Common myeloid progenitor, CD34-positive (primary cell): ENCODE measurements around the gene SLC35C1.

Experiments
- CTCF ChIA-PET: fragments of 350-600 bp; sonication (Branson Sonifier 250); formaldehyde crosslinking; loops from one replicate; lab custom pipeline; 2021; ENCODE audit warnings: antibody characterized with exemption; lab: Charles Lee
- POLR2A ChIA-PET: fragments of 350-600 bp; sonication (Branson Sonifier 250); formaldehyde crosslinking; loops from one replicate; lab custom pipeline; 2021; ENCODE audit warnings: antibody characterized with exemption; lab: Charles Lee
- DNase-seq, 3 donors: peaks; one replicate each; pipeline versions ENCODE4 v3.0.0 to v3.0.0-alpha.2; 2013
- H3K27ac ChIP-seq, 2 experiments: 1 replicate in 1 of 2; 2 replicates in 1 of 2; pipeline ENCODE4 v1.7.0; 2013; ENCODE audit warnings: inconsistent platforms in 2 of 2, low read length in 2 of 2, mild to moderate bottlenecking in 2 of 2, low read depth in 1 of 2, moderate library complexity in 1 of 2; ENCODE audit not compliant: severe bottlenecking in 2 of 2, insufficient read depth in 1 of 2, poor library complexity in 1 of 2
- H3K27me3 ChIP-seq, 5 experiments: replicated peaks in 2 of 5; 1 replicate in 3 of 5; 2 replicates in 2 of 5; pipeline versions ENCODE4 v1.6.1 to v1.7.0; 2013; ENCODE audit warnings: low read length in 4 of 5, mild to moderate bottlenecking in 2 of 5, moderate library complexity in 2 of 5, inconsistent platforms in 1 of 5; ENCODE audit not compliant: insufficient read depth in 5 of 5, control insufficient read depth in 4 of 5
- H3K36me3 ChIP-seq, 4 experiments: 1 replicate in 2 of 4; 2 replicates in 2 of 4; pipeline versions ENCODE4 v1.6.1 to v1.7.0; 2013; ENCODE audit warnings: low read length in 3 of 4, control low read depth in 1 of 4, mild to moderate bottlenecking in 1 of 4; ENCODE audit not compliant: control insufficient read depth in 4 of 4, insufficient read depth in 4 of 4
- H3K4me1 ChIP-seq, 4 experiments: 1 replicate in 3 of 4; 2 replicates in 1 of 4; pipeline versions ENCODE4 v1.6.1 to v1.7.1; 2013; ENCODE audit warnings: low read length in 3 of 4, mild to moderate bottlenecking in 3 of 4, control low read depth in 1 of 4, inconsistent platforms in 1 of 4, moderate library complexity in 1 of 4; ENCODE audit not compliant: control insufficient read depth in 4 of 4, insufficient read depth in 4 of 4; ENCODE audit errors: control extremely low read depth in 1 of 4
- H3K4me3 ChIP-seq, 7 experiments: 1 replicate in 4 of 7; 2 replicates in 3 of 7; pipeline versions ENCODE4 v1.5.1 to v1.7.0; 2013; ENCODE audit warnings: mild to moderate bottlenecking in 7 of 7, low read length in 6 of 7, moderate library complexity in 6 of 7, inconsistent platforms in 2 of 7, low read depth in 2 of 7, control low read depth in 1 of 7; ENCODE audit not compliant: insufficient read depth in 4 of 7, control insufficient read depth in 1 of 7; ENCODE audit errors: extremely low read depth in 1 of 7
- H3K9me3 ChIP-seq, 5 experiments: 1 replicate in 4 of 5; 2 replicates in 1 of 5; pipeline versions ENCODE4 v1.6.1 to v1.7.1; 2013; ENCODE audit warnings: low read length in 4 of 5, mild to moderate bottlenecking in 2 of 5, inconsistent platforms in 1 of 5, low read depth in 1 of 5, moderate library complexity in 1 of 5; ENCODE audit not compliant: control insufficient read depth in 4 of 5, insufficient read depth in 2 of 5; ENCODE audit errors: control extremely low read depth in 1 of 5
- WGBS: methylation state at CpG from one replicate; pipeline ENCODE4 v1.1.5; 2013; ENCODE audit not compliant: insufficient coverage; 5-methylcytosine and 5-hydroxymethylcytosine counted together

The SLC35C1 gene

DNA sequence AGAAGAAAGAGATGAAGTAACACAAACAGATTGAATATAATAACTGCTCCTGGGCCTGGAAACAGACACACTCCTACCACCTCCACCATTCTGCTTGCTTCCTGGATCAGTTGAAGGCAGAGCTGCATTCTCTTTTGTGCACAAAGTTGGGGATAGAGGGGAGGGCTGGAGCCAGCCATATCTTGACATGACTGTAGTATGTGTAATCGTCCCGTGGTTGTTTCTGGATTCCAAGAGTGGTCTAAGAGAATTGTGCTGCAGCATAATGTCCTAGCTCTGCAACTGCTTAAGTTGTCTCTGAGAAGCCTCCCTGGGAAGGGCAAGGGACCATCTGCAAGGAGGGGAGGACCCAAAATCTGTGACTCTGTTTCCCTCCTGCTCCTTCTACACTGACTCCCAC is 45.5 kb downstream of the SLC35C1 start:
- peaks cover 0 to 20% (median 15%) of the 10 kb centered on the region in 4 experiments for H3K4me1 ChIP-seq
- POLR2A ChIA-PET, result interaction anchor here (1.0 kb wide), 1 partner anchor 45 kb away, joined by 5 read pairs; no protein-coding TSS in a partner anchor
- WGBS, result 94% methylated on average over 2 of the region's 2 CpGs
- H3K4me3 ChIP-seq, result no peak overlapping the region
- no peaks in the 10 kb centered on the region for H3K9me3 ChIP-seq
- H3K36me3 ChIP-seq, result peaks cover 0 to 8% (median 2%) of the 10 kb centered on the region in 4 experiments
- no peak for DNase-seq
- H3K27ac ChIP-seq, result no peak overlapping the region
- no peaks in the 10 kb centered on the region for H3K27me3 ChIP-seq
- CTCF ChIA-PET, result interaction anchor here (1.0 to 1.2 kb wide), 2 partner anchors 21 to 23 kb away, joined by 3 read pairs; no protein-coding TSS in a partner anchor

DNA sequence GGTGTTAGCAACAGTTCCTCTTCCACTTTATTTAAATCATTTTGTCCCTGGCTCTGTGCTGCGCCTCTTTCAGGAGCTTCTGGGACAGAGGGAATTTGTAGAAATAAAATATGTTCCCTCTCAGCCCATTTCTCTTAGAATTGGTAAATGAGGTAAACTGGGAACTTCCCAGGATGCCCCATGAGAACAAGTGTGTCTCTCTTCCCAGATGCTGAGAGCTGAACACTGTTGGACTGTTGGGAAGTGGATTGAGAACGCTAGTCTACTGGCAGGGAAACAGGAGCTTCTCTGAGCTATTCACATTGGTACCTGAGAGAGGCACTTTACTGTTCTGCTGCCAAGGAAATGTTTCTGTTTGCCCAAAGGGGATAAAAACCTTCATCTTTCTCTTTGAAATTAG is 46.3 kb downstream of the SLC35C1 start:
- Histone ChIP-seq H3K27ac (no peak overlapping the region), H3K36me3 (peaks cover 1 to 15% (median 8%) of the 10 kb centered on the region in 4 experiments), H3K4me3 (no peak overlapping the region), H3K27me3 (no peaks in the 10 kb centered on the region), H3K4me1 (peaks cover 0 to 20% (median 15%) of the 10 kb centered on the region in 4 experiments), H3K9me3 (no peaks in the 10 kb centered on the region)
- CTCF ChIA-PET, result interaction anchor here (0.6 to 1.3 kb wide), 5 partner anchors 8 to 93 kb away, joined by 3 read pairs; no protein-coding TSS in a partner anchor
- WGBS, result no CpG with 5 or more reads among the region's 2 CpGs
- no peak for DNase-seq
- POLR2A ChIA-PET, result no interaction called here

DNA sequence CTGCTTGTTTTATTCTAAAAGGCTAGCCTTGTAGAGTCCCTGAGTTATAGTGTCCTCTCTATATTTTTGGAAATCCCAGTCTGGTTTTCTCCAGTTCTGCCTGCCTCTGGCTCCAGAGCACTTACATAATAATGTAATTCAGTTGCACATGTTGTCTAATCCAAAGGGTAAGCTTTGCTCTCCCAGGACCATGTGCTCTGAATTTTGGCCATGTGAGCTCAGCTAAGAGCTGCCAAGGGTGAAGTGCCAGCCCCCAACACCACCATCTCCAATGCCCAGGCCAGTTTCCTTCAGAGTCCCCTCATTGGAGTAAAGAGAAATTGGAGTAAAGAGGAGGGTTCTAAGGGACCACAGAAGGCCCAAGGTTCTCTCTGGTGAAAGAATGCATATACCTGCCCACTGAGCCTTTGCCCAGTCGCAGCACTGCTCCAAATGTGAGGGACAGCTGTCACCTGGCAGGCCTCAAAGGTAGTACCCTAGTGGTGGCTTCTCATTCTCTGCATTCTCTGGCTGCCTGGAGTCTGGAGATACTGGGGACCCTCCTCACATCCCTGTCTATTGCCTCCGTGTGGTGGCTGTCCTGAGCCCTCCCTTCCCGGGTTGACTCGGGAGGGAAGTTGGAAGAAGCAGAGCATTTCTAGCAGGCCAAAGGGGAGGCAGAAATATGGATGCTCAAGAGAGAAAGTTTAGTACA is 47.2 kb downstream of the SLC35C1 start:
- CTCF ChIA-PET, result interaction anchor here (1.0 to 1.3 kb wide), 3 partner anchors 8 to 12 kb away, joined by 3 read pairs; no protein-coding TSS in a partner anchor
- POLR2A ChIA-PET, result no interaction called here
- DNase-seq, result no peak
- Histone ChIP-seq H3K27me3 (no peaks in the 10 kb centered on the region), H3K9me3 (no peaks in the 10 kb centered on the region), H3K27ac (no peak overlapping the region), H3K36me3 (peaks cover 4 to 21% (median 14%) of the 10 kb centered on the region in 4 experiments), H3K4me3 (no peak overlapping the region), H3K4me1 (peaks cover 0 to 14% (median 10%) of the 10 kb centered on the region in 4 experiments)
- WGBS, result 96% methylated on average over 3 of the region's 4 CpGs

DNA sequence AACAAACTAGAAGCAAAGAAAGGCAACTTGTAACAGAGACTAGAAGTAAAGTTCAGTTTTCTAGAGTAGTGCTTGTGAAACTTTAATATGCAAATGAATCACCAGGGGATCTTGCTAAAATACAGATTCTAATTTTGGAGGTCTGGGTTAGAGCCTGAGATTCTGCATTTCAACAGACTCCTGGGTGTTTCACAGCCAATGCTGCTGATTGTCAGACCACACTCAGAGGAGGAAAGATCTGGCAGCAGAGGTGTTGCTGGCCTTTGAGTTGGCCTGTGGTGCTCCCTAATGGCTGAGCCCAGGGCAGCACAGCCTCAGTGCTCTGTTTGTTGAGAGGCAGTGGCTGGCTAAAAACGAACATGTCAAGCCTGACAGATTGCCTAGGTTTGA is 47.8 kb downstream of the SLC35C1 start:
- WGBS, result no CpG with 5 or more reads among the region's 1 CpG
- no peaks in the 10 kb centered on the region for H3K27me3 ChIP-seq
- H3K36me3 ChIP-seq, result peaks cover 4 to 25% (median 17%) of the 10 kb centered on the region in 4 experiments
- DNase-seq, result no peak
- H3K27ac ChIP-seq, result no peak overlapping the region
- peaks cover 0 to 14% (median 10%) of the 10 kb centered on the region in 4 experiments for H3K4me1 ChIP-seq
- H3K4me3 ChIP-seq, result no peak overlapping the region
- no peaks in the 10 kb centered on the region for H3K9me3 ChIP-seq
- POLR2A ChIA-PET, result no interaction called here
- CTCF ChIA-PET, result no interaction called here

DNA sequence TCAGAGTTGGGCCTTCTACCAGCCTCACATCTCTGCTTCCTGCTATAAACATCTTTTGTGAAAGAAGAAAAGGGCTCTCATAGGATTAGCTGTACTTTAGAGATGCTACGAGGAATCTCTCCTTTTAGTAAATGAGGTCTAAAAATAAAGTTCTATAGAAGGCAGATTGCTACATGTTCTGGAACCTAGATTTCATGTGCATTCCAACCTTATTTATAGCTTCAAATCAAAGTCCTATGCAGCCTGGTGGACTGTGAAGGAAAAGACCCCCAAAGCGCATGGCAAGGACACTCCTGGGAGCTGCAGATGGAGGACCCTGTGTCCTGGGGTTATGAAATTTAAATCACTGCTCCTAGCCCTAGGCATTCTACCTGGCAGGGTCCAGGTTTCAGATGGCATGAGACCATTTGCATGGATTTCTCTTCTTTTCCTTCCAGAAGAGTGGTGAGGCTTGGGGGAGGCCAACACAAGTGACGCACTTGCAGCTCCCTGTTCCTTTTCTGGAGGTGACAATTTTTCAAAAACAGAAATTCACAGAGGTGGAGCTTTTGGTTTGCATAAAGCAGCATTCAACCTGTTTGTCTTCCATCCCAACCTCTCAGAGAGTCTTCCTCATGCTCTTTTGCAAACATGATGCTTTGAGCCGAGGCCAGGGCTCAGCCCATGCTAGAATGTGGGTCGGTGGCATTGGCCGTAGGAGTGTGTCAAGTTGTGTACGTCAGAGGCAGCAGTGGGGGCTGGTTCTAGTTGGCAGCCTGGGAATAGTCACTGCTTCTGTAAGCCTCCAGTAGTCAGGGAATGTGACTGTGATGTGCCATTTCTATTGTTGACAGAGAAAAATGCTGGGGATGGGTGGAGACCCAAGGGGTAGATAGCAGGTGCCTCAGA is 48.6 kb downstream of the SLC35C1 start:
- peaks cover 0 to 6% (median 2%) of the 10 kb centered on the region in 4 experiments for H3K4me1 ChIP-seq
- H3K27me3 ChIP-seq, result no peaks in the 10 kb centered on the region
- DNase-seq, result no peak
- ChIA-PET POLR2A (no interaction called here), CTCF (no interaction called here)
- no peaks in the 10 kb centered on the region for H3K9me3 ChIP-seq
- peaks cover 4 to 34% (median 23%) of the 10 kb centered on the region in 4 experiments for H3K36me3 ChIP-seq
- no peak overlapping the region for H3K4me3 ChIP-seq
- H3K27ac ChIP-seq, result no peak overlapping the region
- 100% methylated on average over 5 of the region's 7 CpGs for WGBS

DNA sequence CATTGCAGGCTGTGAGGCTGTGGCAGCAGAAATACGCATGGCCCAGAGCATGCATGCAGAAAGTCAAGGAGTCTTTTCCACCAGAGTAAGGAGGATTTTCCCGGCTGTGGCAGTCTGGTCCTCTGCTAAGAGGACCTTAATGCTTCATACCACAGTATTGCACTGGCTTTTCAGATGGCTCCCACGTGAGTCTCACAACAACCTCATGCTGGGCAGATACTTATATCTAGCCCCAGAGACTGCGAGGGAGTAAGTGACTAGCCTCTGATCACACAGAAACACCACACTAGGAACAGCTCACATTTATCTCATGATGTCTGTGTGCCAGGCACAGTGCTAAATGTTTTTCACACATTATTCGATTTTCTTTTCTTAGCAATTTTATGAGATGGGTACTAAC is 50.4 kb downstream of the SLC35C1 start:
- no peak for DNase-seq
- H3K4me3 ChIP-seq, result no peak overlapping the region
- peaks cover 4 to 51% (median 36%) of the 10 kb centered on the region in 4 experiments for H3K36me3 ChIP-seq
- ChIA-PET POLR2A (interaction anchor here (0.6 kb wide), 1 partner anchor 723 kb away, joined by 5 read pairs; no protein-coding TSS in a partner anchor), CTCF (interaction anchor here (1.2 kb wide), 1 partner anchor 16 kb away, joined by 3 read pairs; no protein-coding TSS in a partner anchor)
- H3K27me3 ChIP-seq, result no peaks in the 10 kb centered on the region
- no peaks in the 10 kb centered on the region for H3K4me1 ChIP-seq
- no peaks in the 10 kb centered on the region for H3K9me3 ChIP-seq
- WGBS, result 79% methylated on average over 5 of the region's 5 CpGs
- H3K27ac ChIP-seq, result no peak overlapping the region
